Spleen (tissue), 7 donors: ENCODE data around the gene FGF2.

Source experiments
- CTCF ChIP-seq, 11 experiments: fragments of 200-600 bp in 7 of 11; fragments of 450-650 bp in 4 of 11; sonication (generic) in 4 of 11; IDR thresholded peaks in 8 of 11; conservative IDR thresholded peaks in 3 of 11; 1 replicate in 7 of 11; 2 replicates in 4 of 11; pipeline versions ENCODE4 v1.4.0 to v1.8.0; 2016 to 2021; ENCODE audit warnings: antibody characterized with exemption in 11 of 11, inconsistent platforms in 4 of 11, mild to moderate bottlenecking in 1 of 11
- POLR2A ChIP-seq, 3 donors: fragments of 450-650 bp; IDR thresholded peaks; one replicate each; pipeline ENCODE4 v1.5.1; 2017; ENCODE audit warnings: antibody characterized with exemption in 3 of 3, mild to moderate bottlenecking in 1 of 3
- donor health status: DM: no; HTN: no; CAD: no; lungs with moderate emphysema.
- donor health status: DM: no; HTN: no; CAD: no.
- donor health status: DM: no; HTN: no; CAD: no.

GRCh38 chr4:122917731-122918130 lies 91.1 kb downstream of the FGF2 start:
- TF ChIP-seq POLR2A (IDR thresholded peaks at IDR 0.05), result no peak
- TF ChIP-seq CTCF (IDR thresholded peaks at IDR 0.05 in 8 of 11, conservative IDR thresholded peaks at IDR 0.05 in 3 of 11), result no peak
